ENCODE data around the gene CCDC192.
A peak's percentile ranks its signal among the peaks of the same experiment; 100 is the strongest.
"Not testable (repeated sequence)": the region's sequence is repeated elsewhere in the genome, so short reads cannot be mapped to it uniquely, and the experiment has no call there.

The CCDC192 gene

DNA sequence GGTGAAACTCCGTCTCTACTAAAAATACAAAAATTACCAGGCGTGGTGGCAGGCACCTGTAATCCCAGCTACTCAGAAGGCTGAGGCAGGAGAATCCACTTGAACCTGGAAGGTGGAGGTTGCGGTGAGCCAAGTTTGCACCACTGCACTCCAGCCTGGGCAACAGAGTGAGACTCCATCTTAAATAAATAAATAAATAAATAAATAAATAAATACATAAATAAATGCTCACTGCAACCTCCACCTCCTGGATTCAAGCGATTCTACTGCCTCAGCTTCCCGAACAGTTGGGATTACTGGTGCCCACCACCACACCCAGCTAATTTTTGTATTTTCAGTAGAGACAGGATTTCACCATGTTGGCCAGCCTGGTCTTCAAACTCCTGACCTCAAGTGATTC lies 144.4 kb downstream of the CCDC192 start:
- not testable (repeated sequence) for DNase-seq (ENCODE audit: low spot score)

GRCh38 chr5:127848098-127848497 lies 144.9 kb downstream of the CCDC192 start:
- no peak for DNase-seq (ENCODE audit: low spot score)

DNA sequence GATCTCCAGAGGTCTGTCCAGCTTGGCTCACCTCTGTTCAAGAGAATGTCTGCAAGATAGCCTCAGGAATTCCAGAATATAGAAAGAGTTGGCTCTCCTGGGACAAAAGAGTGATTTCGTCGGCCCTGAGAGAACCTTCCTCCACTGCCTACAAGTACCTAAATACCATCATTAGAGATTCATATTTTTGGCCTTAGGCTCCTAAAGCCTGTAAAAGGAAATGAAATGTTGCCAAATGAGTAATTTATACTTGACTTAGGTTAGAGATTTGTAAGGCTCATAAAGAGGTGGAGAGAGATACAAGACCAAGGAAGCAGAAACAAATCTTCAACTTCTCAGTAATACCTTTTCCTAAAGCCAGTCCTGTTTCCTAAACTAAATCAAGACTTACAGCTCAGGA lies 146.2 kb downstream of the CCDC192 start:
- DNase-seq (ENCODE audit: low spot score) = no peak

DNA sequence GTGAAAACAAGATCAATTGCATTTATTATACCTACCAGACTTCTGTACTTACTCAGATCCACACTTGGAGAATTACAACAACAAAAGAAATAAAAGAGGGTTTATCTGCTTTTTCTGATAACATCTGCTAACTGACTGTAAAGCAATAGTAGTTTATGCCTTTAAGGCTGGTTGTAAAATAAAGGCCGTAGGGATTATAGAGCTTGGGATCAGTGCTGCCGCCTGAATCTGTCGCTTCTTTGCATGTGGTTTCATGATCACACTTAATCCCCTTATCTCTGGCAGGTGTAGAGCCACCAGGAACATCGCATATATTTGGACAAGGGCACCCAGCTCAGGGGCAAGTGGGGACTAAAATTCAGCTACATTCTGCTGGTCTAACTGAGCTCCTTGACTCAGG lies 146.7 kb downstream of the CCDC192 start:
- no peak for DNase-seq (ENCODE audit: low spot score)

- DNase-seq (ENCODE audit: low spot score) = no peak
Observed at GRCh38 chr5:127851964-127852363, 148.8 kb downstream of the CCDC192 start.

GRCh38 chr5:127854520-127854919 lies 151.3 kb downstream of the CCDC192 start:
- DNase-seq (ENCODE audit: low spot score) = no peak

DNA sequence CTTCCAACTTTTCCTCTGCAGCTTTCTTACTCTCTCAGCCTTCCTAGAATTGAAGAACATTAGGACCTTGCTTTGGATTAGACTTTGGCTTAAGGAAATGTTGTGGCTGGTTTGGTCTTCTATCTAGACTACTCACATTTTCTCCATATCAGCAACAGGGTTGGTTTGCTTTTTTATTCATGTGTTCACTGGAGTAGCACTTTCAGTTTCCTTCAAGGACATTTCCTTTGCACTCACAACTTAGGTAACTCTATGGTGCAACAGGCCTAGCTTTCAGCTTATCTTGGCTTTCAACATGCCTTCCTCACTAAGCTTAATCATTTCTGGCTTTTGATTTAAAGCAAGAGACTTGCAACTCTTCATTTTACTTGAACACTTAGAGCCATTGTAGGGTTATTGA lies 153.1 kb downstream of the CCDC192 start:
- DNase-seq (ENCODE audit: low spot score) = no peak

DNA sequence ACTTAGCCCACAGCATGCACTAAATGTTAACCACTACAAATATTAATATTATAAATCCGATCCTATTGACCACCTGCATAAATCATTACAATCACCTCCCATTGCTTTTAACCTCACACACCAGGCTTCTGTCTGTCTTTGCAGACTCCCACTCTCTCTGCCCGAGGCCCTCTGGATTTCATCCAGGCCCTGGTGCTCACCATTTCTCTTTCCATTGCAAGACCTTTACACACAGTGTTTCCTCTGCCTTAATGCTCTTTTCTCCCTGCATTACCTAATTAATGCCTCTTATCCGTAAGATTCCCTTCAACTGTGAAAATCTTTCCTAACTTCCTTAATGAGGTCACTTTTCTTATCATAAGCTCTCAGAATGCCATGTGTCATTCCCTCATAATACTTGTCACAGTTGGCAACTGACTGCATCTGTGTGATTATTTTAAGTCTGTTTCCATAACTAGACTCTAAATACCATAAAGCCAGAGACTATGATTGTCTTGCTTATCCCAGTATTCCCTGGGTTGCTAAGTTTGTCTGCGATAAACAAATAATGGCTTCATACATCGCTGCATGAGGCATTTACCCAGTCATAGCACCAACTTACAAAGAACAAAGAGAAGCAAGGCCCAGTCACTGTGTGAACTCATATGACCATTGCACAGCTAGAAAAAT lies 155.1 kb downstream of the CCDC192 start:
- DNase-seq (ENCODE audit: low spot score) = no peak

DNA sequence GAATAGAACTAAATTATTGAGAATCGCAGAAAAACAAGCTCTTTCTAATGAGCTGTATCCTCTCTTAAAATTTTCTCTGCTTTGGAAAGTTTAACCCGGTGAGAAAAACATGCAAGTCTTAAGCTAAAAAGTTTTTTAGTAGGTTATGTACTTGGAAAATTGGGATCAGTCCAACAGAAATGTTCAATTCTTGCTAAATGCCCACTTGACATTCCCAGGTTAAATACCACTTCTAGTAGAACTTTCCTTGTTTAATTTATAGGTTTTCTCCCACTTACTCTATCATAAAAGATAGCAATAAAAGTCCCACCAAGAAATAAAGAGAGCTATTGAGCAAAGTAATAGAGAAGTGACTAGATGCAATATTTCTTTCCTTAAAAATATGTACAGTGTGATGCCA lies 157.1 kb downstream of the CCDC192 start:
- DNase-seq (ENCODE audit: low spot score) = no peak

DNA sequence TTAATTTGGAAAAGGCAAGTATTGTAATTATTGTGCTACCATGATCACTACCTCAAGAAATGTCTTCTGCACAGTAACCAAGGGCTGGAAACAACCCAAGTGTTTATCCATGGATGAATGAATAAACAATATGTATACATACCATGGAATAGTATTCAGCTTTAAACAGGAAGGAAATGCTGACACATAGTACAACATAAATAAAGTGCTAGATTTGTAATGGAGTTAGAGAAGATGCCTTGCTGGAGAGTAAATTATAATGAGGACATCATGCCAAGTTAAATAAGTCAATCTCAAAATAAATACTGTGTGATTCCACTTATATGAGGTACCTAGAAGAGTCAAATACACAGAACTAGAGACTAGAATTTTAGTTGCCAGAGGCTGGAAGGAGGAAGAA lies 160.0 kb downstream of the CCDC192 start:
- DNase-seq (ENCODE audit: low spot score) = no peak

- no peak for DNase-seq (ENCODE audit: low spot score)
Observed at GRCh38 chr5:127863610-127864395, 160.6 kb downstream of the CCDC192 start.

DNA sequence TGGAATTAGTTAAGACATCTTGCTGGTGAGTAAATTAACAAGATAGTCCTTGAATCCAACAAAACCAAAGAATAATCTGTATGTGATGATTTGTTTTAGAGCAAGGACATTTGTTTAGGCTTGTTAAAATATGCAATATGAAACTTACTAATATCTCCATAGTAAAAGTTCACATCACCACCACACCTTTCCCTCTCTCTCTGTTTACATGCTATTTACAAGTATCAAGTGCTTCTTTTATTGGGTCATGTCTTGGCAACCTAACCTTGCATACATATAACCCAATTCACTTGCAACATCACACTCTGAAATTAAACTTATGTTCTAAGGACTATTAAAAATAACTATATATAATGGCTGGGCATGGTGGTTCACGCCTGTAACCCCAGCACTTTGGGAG lies 161.3 kb downstream of the CCDC192 start:
- DNase-seq (ENCODE audit: low spot score) = no peak

- no peak for DNase-seq (ENCODE audit: low spot score)
Observed at GRCh38 chr5:127865273-127865672, 162.1 kb downstream of the CCDC192 start.

DNA sequence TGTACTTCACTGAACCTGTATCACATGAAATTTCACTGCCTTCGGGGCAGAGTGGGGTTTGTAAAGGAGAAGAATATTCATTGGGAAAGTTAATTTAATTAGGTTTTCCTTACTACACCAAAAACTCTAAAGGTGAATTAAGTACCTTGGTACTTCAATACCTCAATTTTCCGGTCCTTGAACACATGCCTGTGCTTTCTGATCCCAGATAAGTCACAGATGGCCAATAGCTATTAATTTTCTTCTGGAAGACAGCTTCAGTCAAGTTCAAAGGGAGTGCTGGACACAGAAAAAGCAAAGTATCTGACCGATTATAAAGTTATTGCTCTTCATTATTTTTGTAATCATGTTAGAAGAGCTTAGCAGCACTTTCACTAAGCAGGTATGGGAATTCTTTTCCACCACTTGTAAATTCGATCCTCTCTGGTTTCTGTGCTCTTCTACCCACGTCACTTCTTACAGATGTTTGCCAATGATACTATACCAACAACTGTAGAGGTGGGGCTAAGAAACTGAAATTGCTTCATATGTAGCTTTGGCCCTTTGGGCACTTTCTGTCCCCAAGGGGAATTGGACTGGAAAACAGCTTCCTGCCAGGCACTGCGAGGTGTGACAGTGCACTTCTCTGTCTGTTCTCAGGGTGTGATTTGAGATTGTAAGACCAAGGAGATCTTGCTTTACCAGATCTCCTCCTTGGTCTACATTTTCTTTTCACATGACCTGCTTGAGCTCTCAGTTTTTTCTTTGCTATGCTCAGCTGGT lies 164.0 kb downstream of the CCDC192 start:
- DNase-seq (ENCODE audit: low spot score) = no peak

DNA sequence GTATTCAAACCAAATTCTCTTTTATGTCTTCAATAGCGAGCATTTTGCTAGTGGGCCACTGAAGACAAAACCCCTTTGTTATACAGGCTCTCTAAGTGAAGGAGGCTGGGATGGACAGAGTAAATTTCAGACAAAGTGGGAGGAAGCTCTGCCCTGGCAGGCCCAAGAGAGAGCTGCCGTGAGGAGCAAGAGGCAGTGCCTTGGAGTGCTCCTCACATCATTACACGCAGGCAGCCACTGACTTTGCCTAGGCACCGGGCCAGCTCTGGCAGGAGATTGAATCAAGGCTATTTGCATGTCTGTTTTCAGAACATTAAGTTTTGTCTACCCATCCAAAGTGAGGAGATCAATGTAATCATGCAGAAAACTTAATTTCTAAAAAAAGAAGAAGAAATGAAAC lies 167.7 kb downstream of the CCDC192 start:
- no peak for DNase-seq (ENCODE audit: low spot score)

DNA sequence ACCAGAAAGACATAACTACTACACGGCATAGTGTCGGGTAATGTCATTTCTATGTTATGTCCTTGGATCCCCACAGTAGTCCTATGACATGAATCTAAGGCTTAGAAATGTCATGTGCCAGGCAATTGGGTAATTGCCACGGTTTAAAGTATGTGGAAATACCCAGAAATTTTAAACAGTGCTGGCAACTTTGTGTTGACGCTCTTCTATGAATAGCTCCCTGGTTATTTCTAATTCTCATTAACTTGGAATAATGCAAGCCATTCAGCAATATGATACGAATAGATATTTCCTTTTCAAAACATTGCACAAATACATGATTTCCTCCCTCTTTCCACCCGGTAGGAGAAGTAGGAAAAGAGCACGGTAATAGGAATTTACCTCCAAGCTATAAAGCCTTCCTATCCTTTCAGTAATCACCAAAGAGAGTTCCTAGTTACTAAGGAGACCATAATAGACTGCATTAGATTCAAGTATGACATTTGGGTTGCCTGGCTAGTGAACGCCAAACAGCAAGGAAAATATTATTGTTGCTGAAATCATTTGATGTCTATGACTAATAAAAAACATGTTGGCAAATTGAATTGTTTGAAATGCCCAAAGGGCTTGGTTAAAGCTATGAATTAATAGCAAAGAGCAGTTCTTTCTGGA lies 168.4 kb downstream of the CCDC192 start:
- DNase-seq (ENCODE audit: low spot score) = no peak

- no peak for DNase-seq (ENCODE audit: low spot score)
Observed at GRCh38 chr5:127872494-127872893, 169.3 kb downstream of the CCDC192 start.

DNA sequence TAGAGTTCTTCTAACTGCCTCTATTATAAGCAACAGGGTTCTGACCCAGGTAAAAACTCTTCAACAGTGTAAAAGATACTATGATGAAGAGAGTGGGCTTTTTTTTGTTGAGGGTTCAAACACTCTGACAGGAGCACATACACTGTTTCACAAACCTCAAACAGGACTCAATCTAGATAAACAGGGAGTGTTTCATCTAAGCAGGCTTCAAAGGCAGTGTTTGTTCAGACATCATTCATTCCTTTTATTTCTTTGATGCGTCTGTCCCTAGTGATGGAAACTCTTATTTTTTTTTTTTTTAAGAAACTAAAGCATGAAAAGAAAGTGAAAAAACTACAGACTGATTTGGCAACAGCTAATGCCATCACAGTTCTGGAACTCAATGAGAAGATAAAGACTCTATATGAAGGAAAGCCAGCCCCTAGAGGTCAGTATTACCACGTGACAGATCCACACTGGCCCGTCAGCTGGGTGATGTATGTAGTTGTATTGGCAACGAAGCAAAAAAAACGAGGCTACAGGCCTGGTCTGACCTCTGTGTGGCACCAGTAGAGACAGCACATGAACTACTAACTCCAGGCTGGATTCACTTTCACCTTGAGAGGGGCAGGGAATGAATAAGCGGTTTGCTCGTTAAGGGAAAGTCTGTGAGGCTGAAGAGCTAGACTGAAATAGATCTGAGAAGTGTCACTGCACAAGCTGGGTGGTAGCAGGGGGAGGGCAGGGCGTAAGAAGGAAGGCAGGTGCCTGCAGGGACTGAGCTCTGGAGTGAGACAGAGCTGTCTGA lies 172.2 kb downstream of the CCDC192 start:
- DNase-seq (ENCODE audit: low spot score) = peak; percentile 16

DNA sequence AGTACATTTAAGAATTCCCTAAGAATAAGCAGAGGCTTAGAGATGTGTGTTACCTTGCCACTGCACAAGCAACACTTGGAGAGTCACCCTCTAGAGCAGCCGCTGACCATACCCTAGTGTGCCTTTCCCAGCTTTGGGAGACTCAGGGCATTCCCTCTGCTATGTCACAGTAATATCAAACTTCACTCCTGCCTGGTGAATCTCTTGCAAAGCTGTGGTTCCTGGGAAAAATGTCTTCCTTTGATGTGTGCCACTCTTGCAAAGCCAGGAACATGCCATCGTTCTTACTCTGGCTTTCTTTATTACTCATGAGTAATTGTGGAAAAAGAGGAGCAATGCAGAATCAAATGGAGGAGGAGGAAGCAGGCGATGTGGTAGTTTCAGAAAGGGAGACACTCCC lies 173.2 kb downstream of the CCDC192 start:
- DNase-seq (ENCODE audit: low spot score) = no peak

- no peak for DNase-seq (ENCODE audit: low spot score)
Observed at GRCh38 chr5:127878174-127878750, 175.1 kb downstream of the CCDC192 start.

GRCh38 chr5:127884416-127884815 lies 181.2 kb downstream of the CCDC192 start:
- no peak for DNase-seq (ENCODE audit: low spot score)
